Motor neuron (in vitro differentiated cells): ENCODE data around the gene NTSR2. TPM values are rescaled to one million over a fixed set of nuclear protein-coding genes. Genes with fewer than 3 reads are reported as not detected.

Source experiments
- ATAC-seq, 8 experiments: fragments of 200-7000 bp; cut with Tn5 transposase; replicated peaks in 6 of 8; 2 replicates each; pipeline ENCODE4 v1.8.0; 2021; ENCODE audit warnings: mild to moderate bottlenecking in 8 of 8, moderate library complexity in 8 of 8
- H3K27ac ChIP-seq, 2 donors: fragments of 250-450 bp; sonication (Bioruptor Pico); 2 replicates each; pipeline ENCODE4 v1.9.0; 2021; ENCODE audit warnings: antibody characterized with exemption in 2 of 2, mild to moderate bottlenecking in 2 of 2, moderate library complexity in 1 of 2
- H3K4me1 ChIP-seq, 2 donors: fragments of 250-450 bp; sonication (Bioruptor Pico); replicated peaks in 1 of 2; 2 replicates each; pipeline ENCODE4 v1.6.1; 2021; ENCODE audit warnings: antibody characterized with exemption in 2 of 2, mild to moderate bottlenecking in 2 of 2, moderate library complexity in 1 of 2
- H3K4me3 ChIP-seq, 5 donors: fragments of 250-450 bp; sonication (Bioruptor Pico); 2 replicates each; pipeline ENCODE4 v1.9.0; 2021; ENCODE audit warnings: antibody characterized with exemption in 5 of 5, mild to moderate bottlenecking in 5 of 5, moderate library complexity in 4 of 5
- WGBS, 10 experiments: fragments of 450-650 bp; shearing (Covaris generic); methylation state at CpG; one replicate each; pipeline ENCODE4 v1.0.0; 2022; 5-methylcytosine and 5-hydroxymethylcytosine counted together
- in situ Hi-C, 9 experiments: fragments of 400-800 bp; cut with MboI; loops; one replicate each; pipeline ENCODE4 v1.15.0; 2021; ENCODE audit warnings: low sequenced_read_pairs in 9 of 9, low pct_unique_long_range_greater_than_20kb in 2 of 9; ENCODE audit not compliant: unreplicated experiment in 9 of 9
- total RNA-seq, 8 experiments: library from RNA; unstranded; fragments of 300-600 nt; gene quantifications; 2 replicates each; pipeline versions ENCODE4 v1.2.3 to v1.2.4, GENCODE V29; 2022

Gene NTSR2
- total RNA-seq, 8 experiments from 2014 or later: 0.11 TPM; not detected in 7

GRCh38 chr2:11697103-11697871 lies 27.3 kb upstream of the NTSR2 start:
- no peak overlapping the region for H3K4me3 ChIP-seq
- WGBS, 10 experiments: 39 to 90% (median 52%) methylated on average over 2 to 8 of the region's 16 CpGs; no CpG with 5 or more reads in 5 of the 10 experiments
- ATAC-seq: peak; percentile 9 to 62 (median 40)
- no peak overlapping the region for H3K27ac ChIP-seq
- in situ Hi-C loops: loop anchor here in 4 of 9 experiments (10.0 to 25.0 kb wide), 3 partner anchors 88 to 240 kb away; no protein-coding TSS in a partner anchor
- H3K4me1 ChIP-seq: peaks cover 10 to 19% of the 10 kb centered on the region in 2 donors

- no peak overlapping the region for H3K4me3 ChIP-seq
- H3K27ac ChIP-seq: no peak overlapping the region
- WGBS, 10 experiments: 53 to 90% (median 76%) methylated on average over 1 to 7 of the region's 9 CpGs; no CpG with 5 or more reads in 4 of the 10 experiments
- H3K4me1 ChIP-seq: peaks cover 10 to 17% of the 10 kb centered on the region in 2 donors
- in situ Hi-C loops: loop anchor here in 4 of 9 experiments (10.0 to 25.0 kb wide), 3 partner anchors 88 to 241 kb away; no protein-coding TSS in a partner anchor
- ATAC-seq: no peak
Observed at GRCh38 chr2:11696736-11697102, 26.7 kb upstream of the NTSR2 start.

- H3K27ac ChIP-seq: no peak overlapping the region
- H3K4me3 ChIP-seq: no peak overlapping the region
- WGBS, 10 experiments: 80 to 100% (median 100%) methylated on average over 1 to 2 of the region's 2 CpGs; no CpG with 5 or more reads in 1 of the 10 experiments
- peaks cover 0 to 11% of the 10 kb centered on the region in 2 donors for H3K4me1 ChIP-seq
- in situ Hi-C loops: loop anchor here in 4 of 9 experiments (10.0 to 25.0 kb wide), 3 partner anchors 89 to 242 kb away; no protein-coding TSS in a partner anchor
- ATAC-seq: no peak
Observed at GRCh38 chr2:11695576-11695975, 25.6 kb upstream of the NTSR2 start.

GRCh38 chr2:11692966-11693521 lies 23.0 kb upstream of the NTSR2 start:
- WGBS, 10 experiments: 0 to 32% (median 4%) methylated on average over 1 to 9 of the region's 9 CpGs; no CpG with 5 or more reads in 1 of the 10 experiments
- Histone ChIP-seq H3K27ac (no peak overlapping the region), H3K4me1 (peaks cover 5 to 12% of the 10 kb centered on the region in 2 donors), H3K4me3 (no peak overlapping the region)
- in situ Hi-C loops: loop anchor here in 4 of 9 experiments (10.0 to 25.0 kb wide), 3 partner anchors 92 to 244 kb away; no protein-coding TSS in a partner anchor
- ATAC-seq: peak; percentile 34 to 71 (median 51)

- H3K27ac ChIP-seq: no peak overlapping the region
- H3K4me1 ChIP-seq: peaks cover 5 to 8% of the 10 kb centered on the region in 2 donors
- in situ Hi-C loops: loop anchor here in 4 of 9 experiments (10.0 to 25.0 kb wide), 3 partner anchors 94 to 246 kb away; no protein-coding TSS in a partner anchor
- no peak overlapping the region for H3K4me3 ChIP-seq
- no peak for ATAC-seq
- 0 to 100% (median 80%) methylated on average over 1 to 3 of the region's 5 CpGs; no CpG with 5 or more reads in 4 of the 10 experiments for WGBS, 10 experiments
Observed at GRCh38 chr2:11691076-11691660, 21.2 kb upstream of the NTSR2 start.

- 0 to 38% (median 10%) methylated on average over 3 to 18 of the region's 23 CpGs; no CpG with 5 or more reads in 2 of the 10 experiments for WGBS, 10 experiments
- no peak overlapping the region for H3K27ac ChIP-seq
- peak; percentile 90 to 94 (median 92) for ATAC-seq
- in situ Hi-C loops: loop anchor here in 3 of 9 experiments (5.0 to 25.0 kb wide), 3 partner anchors 94 to 249 kb away; no protein-coding TSS in a partner anchor
- no peak overlapping the region for H3K4me3 ChIP-seq
- H3K4me1 ChIP-seq: peaks cover 5 to 8% of the 10 kb centered on the region in 2 donors
Observed at GRCh38 chr2:11688222-11689069, 18.5 kb upstream of the NTSR2 start.

GRCh38 chr2:11687736-11688135 lies 17.7 kb upstream of the NTSR2 start:
- H3K4me1 ChIP-seq: peaks cover 5 to 8% of the 10 kb centered on the region in 2 donors
- WGBS, 10 experiments: 17 to 67% (median 63%) methylated on average over 1 to 9 of the region's 9 CpGs; no CpG with 5 or more reads in 7 of the 10 experiments
- in situ Hi-C loops: loop anchor here in 3 of 9 experiments (5.0 to 25.0 kb wide), 3 partner anchors 95 to 250 kb away; no protein-coding TSS in a partner anchor
- no peak overlapping the region for H3K27ac ChIP-seq
- H3K4me3 ChIP-seq: no peak overlapping the region
- no peak for ATAC-seq

GRCh38 chr2:11685906-11686470 lies 16.0 kb upstream of the NTSR2 start:
- Histone ChIP-seq H3K4me3 (no peak overlapping the region), H3K27ac (no peak overlapping the region), H3K4me1 (peaks cover 5 to 8% of the 10 kb centered on the region in 2 donors)
- in situ Hi-C loops: loop anchor here in 3 of 9 experiments (5.0 to 25.0 kb wide), 3 partner anchors 96 to 251 kb away; no protein-coding TSS in a partner anchor
- 14 to 96% (median 83%) methylated on average over 1 to 7 of the region's 10 CpGs for WGBS, 10 experiments
- ATAC-seq: no peak

GRCh38 chr2:11684894-11685460 lies 15.0 kb upstream of the NTSR2 start:
- peaks cover 5 to 8% of the 10 kb centered on the region in 2 donors for H3K4me1 ChIP-seq
- 27 to 100% (median 68%) methylated on average over 1 to 10 of the region's 12 CpGs for WGBS, 10 experiments
- in situ Hi-C loops: loop anchor here in 3 of 9 experiments (5.0 to 25.0 kb wide), 3 partner anchors 97 to 252 kb away; no protein-coding TSS in a partner anchor

GRCh38 chr2:11683966-11684365 lies 14.0 kb upstream of the NTSR2 start:
- no peak for ATAC-seq
- H3K4me1 ChIP-seq: peaks cover 5 to 8% of the 10 kb centered on the region in 2 donors
- in situ Hi-C loops: loop anchor here in 3 of 9 experiments (25.0 kb wide), 2 partner anchors 103 to 253 kb away; no protein-coding TSS in a partner anchor
- no peak overlapping the region for H3K27ac ChIP-seq
- WGBS, 10 experiments: 60 to 93% (median 80%) methylated on average over 1 to 3 of the region's 4 CpGs; no CpG with 5 or more reads in 5 of the 10 experiments
- no peak overlapping the region for H3K4me3 ChIP-seq

More at GRCh38 chr2:11684894-11685460, 15.0 kb upstream of the NTSR2 start:
- H3K4me3 ChIP-seq: no peak overlapping the region
- peak in 2 of 8 experiments; percentile 29 to 31 for ATAC-seq
- H3K27ac ChIP-seq: no peak overlapping the region

- H3K4me3 ChIP-seq: no peak overlapping the region
- peaks cover 0 to 4% of the 10 kb centered on the region in 2 donors for H3K4me1 ChIP-seq
- WGBS, 10 experiments: 15 to 62% (median 40%) methylated on average over 1 to 6 of the region's 9 CpGs; no CpG with 5 or more reads in 3 of the 10 experiments
- no peak for ATAC-seq
- H3K27ac ChIP-seq: no peak overlapping the region
- in situ Hi-C loops: loop anchor here in 3 of 9 experiments (25.0 kb wide), 2 partner anchors 104 to 254 kb away; no protein-coding TSS in a partner anchor
Observed at GRCh38 chr2:11683476-11683875, 13.5 kb upstream of the NTSR2 start.
